NCI-H1105 treated with DMSO at 0.1 percent for 48 hours (cell line): ENCODE data around the gene ZBTB7C.

Source experiments
- DNase-seq: peaks from one replicate; lab custom pipeline; 2025; lab: John Stamatoyannopoulos, UW

ZBTB7C gene

DNA sequence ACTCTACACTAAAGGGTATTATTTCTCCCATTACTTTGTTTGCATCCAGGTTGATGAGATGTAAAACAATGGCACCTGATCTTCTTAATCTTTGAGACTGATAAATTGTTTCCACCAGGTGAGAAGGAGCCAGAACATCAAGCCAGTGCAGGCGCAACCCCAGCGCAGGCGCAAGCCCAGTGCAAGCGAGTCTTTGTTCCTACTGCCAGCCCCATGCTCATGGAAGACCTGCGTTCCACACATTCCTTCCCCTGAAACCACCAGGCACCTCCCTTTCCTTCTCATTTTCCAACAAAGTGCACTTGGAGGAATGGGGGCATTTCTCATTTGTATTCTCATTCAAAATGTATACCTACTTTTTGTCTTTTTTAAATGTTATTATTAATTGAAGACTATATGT lies 290.0 kb downstream of the ZBTB7C start:
- DNase-seq, result no peak

DNA sequence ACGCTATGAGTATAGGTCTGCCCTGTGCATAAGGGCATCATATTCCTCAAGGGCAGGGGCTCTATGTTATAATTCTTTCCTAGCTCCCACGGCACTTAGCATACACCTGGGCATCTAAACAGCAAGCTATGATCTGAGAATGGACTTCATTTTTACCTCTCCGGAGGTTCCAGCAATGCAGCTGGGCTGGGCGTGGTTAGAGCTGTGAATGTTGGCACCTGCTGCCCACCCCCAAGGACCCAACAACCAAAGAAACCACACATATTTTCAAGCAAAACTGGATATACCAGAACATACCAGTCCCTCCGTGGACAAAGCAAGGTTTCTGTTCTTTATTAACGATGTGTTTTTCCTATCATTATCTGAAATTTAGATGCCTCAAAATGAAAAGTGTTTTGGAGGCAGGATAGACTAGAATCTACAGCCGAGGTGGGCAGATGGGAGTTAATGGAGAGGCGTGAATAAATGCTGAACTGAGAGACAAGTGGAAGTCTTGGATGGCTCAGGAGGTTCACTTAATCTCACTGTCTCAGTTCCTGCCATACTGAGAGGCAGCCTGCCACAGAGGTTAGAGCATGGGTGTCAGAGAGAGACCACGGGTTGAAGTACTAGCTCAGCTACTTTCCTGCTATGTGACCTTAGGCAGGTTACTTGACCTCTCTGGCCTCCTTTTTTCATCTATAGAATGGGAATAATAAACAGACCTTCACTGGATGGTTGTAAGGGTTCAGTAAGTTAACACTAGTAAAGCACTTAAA lies 292.1 kb downstream of the ZBTB7C start:
- DNase-seq, result no peak

DNA sequence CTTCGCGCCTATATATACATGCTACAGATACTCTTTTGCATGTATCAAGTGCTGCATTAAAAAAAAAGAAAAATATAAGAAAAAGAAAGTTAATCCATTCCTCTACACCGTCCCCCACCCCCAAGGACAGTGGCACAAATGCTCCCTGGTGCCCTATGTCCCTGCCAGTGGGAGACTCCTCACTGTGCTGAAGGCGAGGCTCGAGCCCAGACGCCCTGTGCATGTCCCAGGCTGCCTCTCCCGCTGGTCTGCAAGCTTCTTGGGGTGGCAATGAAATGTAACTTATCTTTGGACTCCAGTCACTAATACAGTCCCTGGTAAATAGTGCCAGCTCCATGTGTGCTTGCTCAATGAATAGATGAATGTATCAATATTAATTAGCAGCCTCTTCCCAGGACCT lies 293.2 kb downstream of the ZBTB7C start:
- no peak for DNase-seq

DNA sequence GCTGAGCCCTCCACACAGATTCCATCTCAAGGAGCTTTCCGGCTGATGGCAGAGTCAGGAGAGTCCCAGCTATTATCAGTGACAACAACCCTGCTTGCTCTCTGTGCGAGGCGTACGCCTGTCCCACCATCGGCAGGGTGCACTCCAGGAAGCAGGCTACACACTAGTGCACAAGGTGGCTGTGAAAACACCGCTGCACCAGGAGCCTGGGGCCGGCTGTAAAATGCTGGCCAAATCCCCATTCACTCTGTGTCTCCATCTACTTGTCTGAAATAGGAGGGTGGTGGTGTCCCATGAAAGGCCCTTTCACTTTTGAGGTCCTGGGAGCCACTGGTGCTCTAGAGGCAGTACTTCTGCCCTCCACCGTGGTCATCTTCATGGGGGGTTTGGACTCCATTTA lies 295.5 kb downstream of the ZBTB7C start:
- no peak for DNase-seq

DNA sequence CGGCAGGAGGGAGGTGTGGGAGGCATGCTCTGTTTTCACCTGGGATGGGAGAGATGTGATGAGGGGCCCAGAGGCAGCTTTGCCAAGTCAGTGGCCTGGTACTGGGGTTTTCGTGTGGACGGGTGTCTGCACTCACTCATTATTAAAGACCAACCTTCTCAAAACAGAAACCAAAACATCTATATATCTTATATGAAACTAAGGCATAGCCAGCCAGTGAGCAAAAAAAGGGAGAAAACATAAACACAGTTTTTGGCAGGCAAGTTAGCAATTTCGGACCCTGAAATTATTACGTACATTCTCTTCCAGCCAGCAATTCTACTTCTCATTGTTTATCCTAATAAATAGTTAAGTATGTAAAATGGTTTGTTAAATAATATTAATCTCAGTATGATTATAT lies 297.6 kb downstream of the ZBTB7C start:
- DNase-seq, result no peak

DNA sequence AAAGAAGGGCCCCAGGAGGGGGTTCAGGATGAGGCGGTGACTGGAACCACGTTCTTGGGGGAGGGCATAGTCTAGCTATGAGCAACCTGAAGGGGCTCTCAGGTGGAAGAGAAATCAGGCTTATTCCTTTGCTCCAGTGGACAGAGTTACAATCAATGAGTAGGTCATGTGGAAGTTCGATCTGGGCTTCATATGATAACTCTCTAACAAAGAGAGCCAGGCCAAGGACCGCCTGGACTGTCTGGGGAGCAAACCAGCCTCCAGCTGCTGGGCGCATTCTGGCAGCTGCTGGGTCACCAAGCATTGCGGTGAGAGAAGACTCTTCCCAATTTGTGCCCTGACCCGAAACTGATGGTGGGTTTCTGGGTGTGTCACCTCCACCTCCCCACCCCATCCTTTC lies 298.4 kb downstream of the ZBTB7C start:
- DNase-seq, result no peak

DNA sequence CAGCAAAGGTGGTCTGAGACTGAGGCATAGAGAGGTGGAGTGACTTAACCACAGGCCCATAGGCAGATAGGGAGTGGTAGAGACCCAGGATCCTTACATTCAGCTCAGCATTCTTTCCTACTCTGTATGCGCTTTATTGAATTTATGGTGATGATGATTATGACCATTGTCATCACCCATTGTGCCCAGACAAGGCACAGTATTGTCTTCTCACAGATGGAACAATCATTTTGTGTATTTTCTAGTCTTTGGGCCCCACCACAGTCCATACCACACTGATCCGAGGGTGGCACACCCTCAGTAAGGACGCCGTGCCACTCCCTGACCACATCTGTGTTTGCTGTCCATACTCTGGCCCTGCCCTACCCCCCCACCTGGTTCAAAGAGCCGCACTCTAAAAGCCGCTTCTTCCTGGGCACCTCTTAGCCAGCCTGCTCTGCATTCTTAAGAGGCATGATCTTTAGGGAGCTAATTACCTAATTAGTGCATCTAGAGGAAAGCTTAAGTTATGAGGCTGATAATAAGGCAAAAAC lies 299.2 kb downstream of the ZBTB7C start:
- no peak for DNase-seq

DNA sequence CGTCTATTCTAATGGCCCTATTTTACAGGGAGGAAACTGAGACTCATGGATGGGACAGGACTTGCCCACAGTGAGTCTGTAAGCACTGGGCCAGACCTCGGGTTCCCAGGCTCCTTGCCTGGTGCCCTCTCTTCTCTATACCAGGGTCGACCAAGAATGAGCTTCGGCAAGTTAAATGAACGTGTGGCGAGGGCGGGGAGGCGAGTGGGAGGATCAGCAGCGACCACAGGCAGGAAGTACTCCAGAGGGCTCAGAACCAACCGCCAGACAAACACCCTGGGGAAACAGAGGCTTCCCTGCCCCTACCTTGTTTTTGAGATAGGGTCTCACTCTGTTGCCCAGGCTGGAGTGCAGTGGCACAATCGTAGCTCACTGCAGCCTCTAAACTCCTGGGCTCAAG lies 301.0 kb downstream of the ZBTB7C start:
- no peak for DNase-seq

DNA sequence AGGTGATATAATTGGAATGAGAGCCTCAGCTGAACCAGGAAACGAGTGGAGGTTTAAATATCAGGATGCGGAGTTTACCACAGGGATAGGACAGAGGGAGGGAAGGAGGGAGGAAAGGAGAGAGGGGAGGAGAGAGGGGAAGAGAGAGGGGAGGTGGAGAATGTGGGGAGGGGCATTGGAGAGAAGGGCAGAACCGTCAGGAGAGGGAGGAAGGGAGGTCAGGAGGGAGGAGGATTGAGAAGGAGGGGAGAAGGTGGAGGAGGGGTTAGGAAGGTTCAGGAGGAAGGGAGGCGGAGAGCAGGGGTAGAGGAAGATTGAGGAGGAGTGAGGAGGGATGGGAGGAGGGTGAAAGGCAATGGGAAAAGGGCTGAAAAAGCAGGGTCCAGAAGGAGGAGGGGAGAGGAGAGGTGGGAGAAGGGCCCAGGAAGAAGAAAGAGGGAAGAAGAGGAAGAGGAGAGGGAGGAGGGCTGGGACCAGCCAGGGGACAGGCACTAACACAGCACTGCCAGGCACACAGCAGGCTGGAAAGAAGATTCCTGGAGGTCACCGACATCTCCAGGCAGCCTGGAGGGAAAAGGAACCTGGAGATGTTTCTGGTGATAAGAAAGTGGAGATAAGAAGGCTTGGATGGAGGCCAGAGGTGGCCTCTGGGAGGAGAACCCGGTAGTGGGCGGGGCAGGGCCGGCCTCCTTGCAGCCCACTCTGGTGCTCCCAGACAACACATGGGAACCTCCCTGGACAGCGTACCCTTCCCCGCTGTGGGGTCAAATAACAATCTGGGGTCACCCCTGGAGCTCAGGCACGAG lies 302.0 kb downstream of the ZBTB7C start:
- DNase-seq, result no peak

DNA sequence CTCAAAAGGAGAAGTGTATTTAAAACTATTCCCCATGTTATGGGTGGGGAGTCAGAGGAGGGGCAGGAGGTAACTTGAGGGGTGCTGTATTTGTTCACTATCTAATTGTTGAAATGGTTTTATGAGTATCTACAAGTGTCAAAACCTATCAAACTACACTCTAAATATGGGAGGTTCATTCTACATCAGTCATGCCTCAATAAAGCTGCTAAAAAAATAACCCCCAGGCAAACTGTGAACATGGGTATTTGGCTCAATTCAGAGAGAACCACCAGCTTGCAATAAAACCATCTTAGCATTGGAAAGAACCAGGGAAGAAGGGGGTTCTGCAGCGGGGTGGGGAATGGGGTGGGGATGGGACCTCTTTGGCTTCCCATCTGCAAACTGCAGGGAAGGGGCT lies 302.7 kb downstream of the ZBTB7C start:
- no peak for DNase-seq

DNA sequence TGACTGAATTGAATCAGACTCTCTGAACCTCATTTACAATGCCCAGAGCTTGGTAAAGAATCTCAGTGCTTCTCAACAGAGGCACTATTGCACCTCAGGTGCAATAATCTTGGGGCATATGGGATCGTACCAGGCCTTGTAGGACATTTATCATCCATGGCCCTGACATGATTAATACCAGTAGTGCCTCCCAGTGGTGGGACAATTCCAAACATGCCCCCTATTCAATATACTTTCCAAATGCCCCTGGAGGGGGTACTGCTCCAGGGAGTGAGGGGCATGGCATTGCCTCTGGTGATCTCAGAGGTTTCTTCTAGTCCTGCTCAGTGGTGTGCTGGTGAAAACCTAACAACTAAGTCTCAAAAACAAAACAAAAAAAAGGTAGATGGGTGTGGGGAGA lies 303.9 kb downstream of the ZBTB7C start:
- DNase-seq, result no peak

DNA sequence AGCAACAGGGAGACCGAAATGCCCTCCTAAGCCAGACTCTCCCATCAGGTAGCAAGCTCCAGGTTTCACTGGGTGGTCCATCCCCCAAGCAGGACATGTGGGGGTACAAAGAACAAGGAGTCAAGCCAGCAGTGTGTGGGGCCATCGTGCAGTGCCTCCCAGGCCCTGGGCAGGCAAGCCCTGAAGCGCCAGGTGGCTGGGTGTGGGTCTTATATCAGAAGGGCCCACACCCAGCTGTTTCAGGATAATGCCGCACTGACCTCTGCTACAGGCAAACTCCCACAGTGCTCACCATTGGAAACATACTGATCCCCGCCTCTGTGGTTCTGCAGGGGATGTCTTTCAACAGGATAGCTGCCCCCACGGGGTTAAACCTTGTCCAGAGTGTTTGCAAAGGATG lies 304.5 kb downstream of the ZBTB7C start:
- no peak for DNase-seq

DNA sequence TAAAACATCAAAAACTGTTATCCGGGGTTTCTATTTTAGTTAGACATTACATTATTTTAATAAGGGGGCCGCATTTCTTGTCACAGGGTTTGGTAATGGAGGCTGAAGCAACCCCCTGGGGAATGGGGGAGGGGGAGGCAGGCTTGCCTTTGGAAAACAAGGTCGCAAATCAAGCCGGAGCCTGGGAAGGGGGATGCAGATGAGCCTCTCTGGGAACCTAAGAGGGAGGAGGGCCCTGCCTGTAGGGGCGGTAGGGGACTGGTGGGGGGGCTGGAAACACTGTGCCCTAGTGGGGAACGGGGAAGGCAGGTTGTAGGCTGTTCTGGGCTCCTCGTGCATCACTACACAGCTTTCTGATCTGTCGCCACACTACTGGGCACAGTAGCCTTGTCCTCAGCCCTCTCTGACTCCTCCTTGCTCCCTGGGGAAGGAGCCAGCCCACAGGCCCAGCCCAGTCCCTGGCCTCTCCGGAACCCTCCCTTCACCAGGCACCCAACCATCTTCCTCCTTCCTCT lies 308.5 kb downstream of the ZBTB7C start:
- DNase-seq, result no peak

DNA sequence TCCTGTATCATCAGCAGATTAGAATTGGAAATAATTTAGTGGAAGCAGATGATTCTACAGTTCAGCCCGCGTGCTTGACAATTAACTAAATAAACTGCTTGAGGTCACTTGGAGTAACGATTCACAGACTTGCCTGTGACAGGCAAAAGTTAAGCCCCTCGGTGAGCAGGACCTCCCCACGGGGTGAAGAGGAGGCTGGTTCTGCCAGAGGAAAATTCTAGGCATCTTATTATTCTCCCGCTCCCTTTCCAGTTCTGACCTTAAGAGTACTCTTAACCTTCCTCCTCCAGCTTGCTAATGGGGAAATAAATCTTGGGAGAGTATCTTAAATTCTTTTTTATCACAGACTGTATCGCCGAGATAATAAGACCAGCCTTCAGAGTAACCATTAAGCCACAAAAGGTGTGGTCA lies 309.0 kb downstream of the ZBTB7C start:
- DNase-seq, result no peak

DNA sequence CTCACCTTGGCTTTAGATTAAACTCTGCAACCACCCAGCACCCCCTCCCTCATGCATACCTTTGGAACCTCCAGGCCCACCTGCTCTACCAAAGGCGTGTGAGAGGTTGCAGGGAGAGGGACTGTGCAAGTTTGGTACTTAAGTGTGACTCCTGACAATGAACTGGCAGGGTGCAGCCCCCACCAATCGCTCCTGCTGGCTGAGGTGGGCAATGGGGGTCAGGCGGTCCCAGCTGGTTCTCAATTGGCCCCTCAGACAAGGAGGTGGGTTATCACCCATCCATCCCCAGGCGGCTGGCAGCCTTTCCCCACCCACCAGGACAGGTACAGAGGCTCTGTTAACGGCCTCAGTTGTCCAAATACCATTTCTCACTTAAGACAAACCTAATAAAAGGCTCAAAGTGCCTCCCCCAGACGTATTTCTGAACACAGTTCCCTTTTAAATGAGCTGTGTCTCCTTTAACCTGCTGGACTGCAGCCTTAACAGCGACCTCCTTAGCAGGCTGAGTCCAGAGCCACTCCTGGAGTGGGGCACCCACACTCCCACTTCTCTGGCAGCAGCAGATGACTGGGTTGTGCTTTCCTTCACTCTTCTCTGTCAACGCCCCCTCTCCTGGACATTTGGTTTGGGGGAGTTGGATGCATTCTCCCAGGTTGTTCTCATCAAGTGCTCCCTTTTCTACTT lies 309.6 kb downstream of the ZBTB7C start:
- no peak for DNase-seq

DNA sequence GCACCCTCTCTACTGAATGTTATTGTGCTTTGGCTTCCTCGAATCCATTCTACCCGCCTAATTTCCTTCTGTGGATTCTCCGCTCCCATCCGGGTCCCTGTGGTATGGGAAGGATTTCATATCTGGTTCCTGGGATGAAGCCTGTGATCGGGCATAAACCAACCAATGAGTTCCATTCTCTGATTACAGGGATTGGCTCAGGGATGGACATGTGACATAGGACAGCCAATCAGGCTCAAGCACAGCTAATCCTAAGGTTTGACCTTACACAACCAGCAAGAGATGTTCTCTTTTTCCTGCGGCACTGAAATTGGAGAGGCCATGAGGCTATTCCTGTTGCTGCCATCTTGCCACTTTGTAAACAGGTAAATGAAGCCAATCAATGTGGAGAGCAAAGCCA lies 310.6 kb downstream of the ZBTB7C start:
- DNase-seq, result no peak

DNA sequence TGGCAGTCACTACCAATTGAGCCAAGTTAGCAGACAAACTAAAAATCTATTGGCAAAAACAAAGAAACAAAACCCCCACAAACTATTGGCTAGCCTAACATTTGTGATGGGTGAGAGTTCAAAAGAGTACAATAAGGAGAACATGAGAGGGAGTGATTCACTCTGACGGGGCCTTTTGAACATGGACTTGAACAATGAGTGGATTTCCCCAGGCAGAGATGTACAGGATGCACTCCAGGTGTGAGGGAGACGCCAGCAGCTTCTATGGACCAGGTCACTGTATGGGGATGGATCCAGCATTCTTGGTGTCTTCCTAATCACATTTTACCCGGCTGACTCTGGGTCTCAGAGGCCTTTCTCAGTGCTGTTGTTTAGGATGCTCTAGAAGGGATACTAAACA lies 311.2 kb downstream of the ZBTB7C start:
- DNase-seq, result no peak

DNA sequence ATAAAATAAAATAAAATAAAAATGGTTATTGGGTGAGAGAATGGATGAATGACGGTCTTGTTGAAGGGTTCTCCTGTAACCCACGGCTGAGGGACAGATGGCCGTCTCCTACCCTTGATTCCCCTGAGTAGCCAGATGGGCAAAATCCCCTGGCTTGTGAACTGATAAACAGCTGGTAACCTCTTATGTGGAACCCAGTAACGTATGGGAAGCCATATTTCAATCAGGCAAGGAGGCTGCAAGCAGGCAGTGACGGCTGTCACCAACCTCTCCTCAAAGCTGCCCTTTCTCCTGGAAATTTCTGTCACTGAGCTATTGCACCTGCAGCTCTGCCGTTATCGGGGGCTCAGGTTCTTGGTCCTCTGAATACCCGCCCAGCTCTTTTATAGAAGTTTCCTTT lies 313.5 kb downstream of the ZBTB7C start:
- DNase-seq, result no peak

DNA sequence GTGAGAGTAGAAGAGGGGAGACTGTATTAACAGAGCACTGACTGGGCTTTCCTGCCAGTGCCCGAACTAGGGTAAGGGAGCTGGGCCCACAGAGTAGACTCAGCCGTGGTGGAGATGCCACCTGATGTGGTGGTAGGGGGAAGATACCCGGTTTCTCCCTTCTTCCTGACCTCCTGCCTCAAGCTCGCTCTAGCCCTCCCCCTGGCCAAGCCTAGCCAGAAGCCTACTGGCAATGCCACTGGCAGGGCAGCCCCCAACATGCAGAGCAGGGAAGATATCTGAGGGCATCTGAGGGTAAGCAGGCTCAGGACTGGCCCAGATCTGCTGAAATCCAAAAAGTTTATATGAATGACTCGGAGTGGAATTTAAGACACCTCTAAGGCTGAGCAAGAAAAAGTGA lies 316.1 kb downstream of the ZBTB7C start:
- DNase-seq, result no peak

DNA sequence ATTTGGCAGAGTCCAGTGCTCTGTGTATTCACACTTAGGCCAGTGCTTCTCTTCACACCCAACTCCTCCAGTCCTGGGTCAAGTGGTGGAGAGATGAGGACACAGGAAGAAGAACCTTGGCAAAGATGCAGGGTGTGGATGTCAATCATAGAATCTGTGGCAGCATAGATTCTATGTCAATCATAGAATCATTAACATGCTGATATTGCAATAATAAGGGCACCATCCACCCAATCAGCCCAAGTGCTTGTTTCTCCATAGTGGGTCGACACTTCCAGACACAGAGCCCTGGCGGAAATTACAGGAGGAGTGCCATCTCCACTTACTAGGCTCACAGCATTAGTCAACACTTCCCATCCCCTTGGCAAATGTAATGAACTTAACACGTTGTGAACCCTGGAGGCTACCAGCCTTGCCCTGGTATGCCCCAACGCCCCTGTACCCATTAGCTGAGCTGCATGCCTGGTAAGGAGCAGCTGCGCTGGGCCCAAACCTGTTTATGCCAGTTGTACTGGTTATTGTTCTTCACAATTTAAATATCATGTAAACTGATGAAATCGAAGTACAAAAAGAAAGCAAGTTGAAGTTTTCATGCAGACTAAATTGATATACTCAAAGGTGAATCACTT lies 317.2 kb downstream of the ZBTB7C start:
- DNase-seq, result no peak

DNA sequence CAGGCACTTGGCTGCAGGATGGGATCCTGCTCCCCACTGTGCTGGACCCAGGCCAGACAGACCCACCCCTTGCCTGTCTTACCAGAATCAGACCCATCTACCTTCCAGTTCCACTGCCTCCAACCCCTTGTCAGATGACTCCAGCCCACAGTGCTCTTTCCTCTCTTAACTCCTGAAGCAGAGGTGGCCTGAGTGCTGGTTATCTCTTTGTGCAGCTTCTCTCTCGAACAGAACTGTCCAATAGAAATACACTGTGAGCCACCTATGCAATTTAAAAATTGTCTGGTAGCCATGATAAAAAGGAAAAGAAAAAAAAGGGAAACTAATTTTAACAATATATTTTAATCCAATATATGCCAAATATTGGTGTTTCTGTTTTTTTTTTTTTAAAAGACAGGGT lies 318.5 kb downstream of the ZBTB7C start:
- DNase-seq, result no peak

DNA sequence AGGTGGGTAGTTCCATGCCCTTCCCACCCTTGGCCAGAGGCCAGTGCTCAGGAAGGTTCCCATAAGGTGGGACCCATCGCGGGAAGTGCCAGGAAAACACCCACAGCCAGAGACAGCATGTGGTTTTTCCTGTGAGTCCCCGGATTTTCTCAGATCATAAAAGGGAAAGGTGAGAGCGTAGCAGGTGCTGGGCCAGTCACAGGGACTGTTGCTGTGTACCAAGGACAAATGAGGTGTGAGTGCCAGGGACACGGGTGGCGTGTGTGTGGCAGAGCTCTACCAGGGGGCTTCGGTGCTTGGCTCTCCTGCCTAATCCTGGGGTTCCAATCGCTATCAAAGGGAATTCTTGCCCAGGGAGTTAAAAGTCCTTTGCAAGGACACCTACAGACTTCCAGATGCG lies 319.2 kb downstream of the ZBTB7C start:
- no peak for DNase-seq
